Tibial nerve (tissue), 3 donors: ENCODE data around the gene ADGB.

Experiments used
- CTCF ChIP-seq, 5 experiments: fragments of 200-600 bp in 3 of 5; fragments of 450-650 bp in 2 of 5; sonication (generic) in 3 of 5; IDR thresholded peaks; one replicate each; pipeline ENCODE4 v1.5.1; 2016 to 2019; ENCODE audit warnings: antibody characterized with exemption in 5 of 5, mild to moderate bottlenecking in 3 of 5, moderate library complexity in 2 of 5
- POLR2A ChIP-seq, 2 donors: fragments of 450-650 bp; IDR thresholded peaks; one replicate each; pipeline ENCODE4 v1.6.1; 2017; ENCODE audit warnings: antibody characterized with exemption in 2 of 2, mild to moderate bottlenecking in 2 of 2, moderate library complexity in 2 of 2

- no peak for TF ChIP-seq CTCF (IDR thresholded peaks at IDR 0.05)
- TF ChIP-seq POLR2A (IDR thresholded peaks at IDR 0.05), result no peak
Observed at GRCh38 chr6:146689806-146690205, 91.0 kb downstream of the ADGB start.
